Esophagus muscularis mucosa (tissue), 3 donors: ENCODE results near the gene NUPR1.

Experiments used
- CTCF ChIP-seq, 3 experiments: fragments of 200-600 bp in 2 of 3; fragments of 450-650 bp in 1 of 3; sonication (generic) in 2 of 3; IDR thresholded peaks; one replicate each; pipeline ENCODE4 v1.5.1; 2017 to 2019; ENCODE audit warnings: antibody characterized with exemption in 3 of 3, mild to moderate bottlenecking in 2 of 3, moderate library complexity in 1 of 3
- POLR2A ChIP-seq: fragments of 450-650 bp; IDR thresholded peaks from one replicate; pipeline ENCODE4 v1.6.1; 2017; ENCODE audit warnings: antibody characterized with exemption, moderate library complexity, mild to moderate bottlenecking, low read depth
- POLR2AphosphoS5 ChIP-seq, 2 donors: sonication (generic); formaldehyde crosslinking; IDR thresholded peaks; one replicate each; pipeline ENCODE4 v1.6.1; 2017; ENCODE audit warnings: antibody characterized with exemption in 2 of 2

GRCh38 chr16:28502290-28502689 is 36.5 kb downstream of the NUPR1 start:
- TF ChIP-seq CTCF (IDR thresholded peaks at IDR 0.05) (no peak), POLR2AphosphoS5 (IDR thresholded peaks at IDR 0.05) (no peak), POLR2A (no peak)
